ENCODE measurements around the gene ACIN1. TPM values are rescaled to one million over a fixed set of nuclear protein-coding genes. Genes with fewer than 3 reads are reported as not detected.

ACIN1 gene
- total and polyA plus RNA-seq, 2 of the 13 experiments (the other 11 are each of a cell fraction or from before 2014, with no cell fraction given) = 165 to 183 TPM

- TF ChIP-seq, protein P1, sequence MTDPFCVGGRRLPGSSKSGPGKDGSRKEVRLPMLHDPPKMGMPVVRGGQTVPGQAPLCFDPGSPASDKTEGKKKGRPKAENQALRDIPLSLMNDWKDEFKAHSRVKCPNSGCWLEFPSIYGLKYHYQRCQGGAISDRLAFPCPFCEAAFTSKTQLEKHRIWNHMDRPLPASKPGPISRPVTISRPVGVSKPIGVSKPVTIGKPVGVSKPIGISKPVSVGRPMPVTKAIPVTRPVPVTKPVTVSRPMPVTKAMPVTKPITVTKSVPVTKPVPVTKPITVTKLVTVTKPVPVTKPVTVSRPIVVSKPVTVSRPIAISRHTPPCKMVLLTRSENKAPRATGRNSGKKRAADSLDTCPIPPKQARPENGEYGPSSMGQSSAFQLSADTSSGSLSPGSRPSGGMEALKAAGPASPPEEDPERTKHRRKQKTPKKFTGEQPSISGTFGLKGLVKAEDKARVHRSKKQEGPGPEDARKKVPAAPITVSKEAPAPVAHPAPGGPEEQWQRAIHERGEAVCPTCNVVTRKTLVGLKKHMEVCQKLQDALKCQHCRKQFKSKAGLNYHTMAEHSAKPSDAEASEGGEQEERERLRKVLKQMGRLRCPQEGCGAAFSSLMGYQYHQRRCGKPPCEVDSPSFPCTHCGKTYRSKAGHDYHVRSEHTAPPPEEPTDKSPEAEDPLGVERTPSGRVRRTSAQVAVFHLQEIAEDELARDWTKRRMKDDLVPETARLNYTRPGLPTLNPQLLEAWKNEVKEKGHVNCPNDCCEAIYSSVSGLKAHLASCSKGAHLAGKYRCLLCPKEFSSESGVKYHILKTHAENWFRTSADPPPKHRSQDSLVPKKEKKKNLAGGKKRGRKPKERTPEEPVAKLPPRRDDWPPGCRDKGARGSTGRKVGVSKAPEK (CRISPR knock-in tag; IDR thresholded peaks at IDR 0.05; ENCODE audit: borderline replicate concordance) = peak; percentile 35; the same call in 1 of the 2 replicates
- peak; percentile 87 for TF ChIP-seq GATAD2A (CRISPR knock-in tag; IDR thresholded peaks at IDR 0.05)
- TF ChIP-seq RFXAP (CRISPR knock-in tag; IDR thresholded peaks at IDR 0.05; ENCODE audit: borderline replicate concordance) = peak; percentile 52; the same call in 1 of the 2 replicates
- TF ChIP-seq ZNF205 (CRISPR knock-in tag; IDR thresholded peaks at IDR 0.05) = peak; percentile 97
- TF ChIP-seq, protein P2, sequence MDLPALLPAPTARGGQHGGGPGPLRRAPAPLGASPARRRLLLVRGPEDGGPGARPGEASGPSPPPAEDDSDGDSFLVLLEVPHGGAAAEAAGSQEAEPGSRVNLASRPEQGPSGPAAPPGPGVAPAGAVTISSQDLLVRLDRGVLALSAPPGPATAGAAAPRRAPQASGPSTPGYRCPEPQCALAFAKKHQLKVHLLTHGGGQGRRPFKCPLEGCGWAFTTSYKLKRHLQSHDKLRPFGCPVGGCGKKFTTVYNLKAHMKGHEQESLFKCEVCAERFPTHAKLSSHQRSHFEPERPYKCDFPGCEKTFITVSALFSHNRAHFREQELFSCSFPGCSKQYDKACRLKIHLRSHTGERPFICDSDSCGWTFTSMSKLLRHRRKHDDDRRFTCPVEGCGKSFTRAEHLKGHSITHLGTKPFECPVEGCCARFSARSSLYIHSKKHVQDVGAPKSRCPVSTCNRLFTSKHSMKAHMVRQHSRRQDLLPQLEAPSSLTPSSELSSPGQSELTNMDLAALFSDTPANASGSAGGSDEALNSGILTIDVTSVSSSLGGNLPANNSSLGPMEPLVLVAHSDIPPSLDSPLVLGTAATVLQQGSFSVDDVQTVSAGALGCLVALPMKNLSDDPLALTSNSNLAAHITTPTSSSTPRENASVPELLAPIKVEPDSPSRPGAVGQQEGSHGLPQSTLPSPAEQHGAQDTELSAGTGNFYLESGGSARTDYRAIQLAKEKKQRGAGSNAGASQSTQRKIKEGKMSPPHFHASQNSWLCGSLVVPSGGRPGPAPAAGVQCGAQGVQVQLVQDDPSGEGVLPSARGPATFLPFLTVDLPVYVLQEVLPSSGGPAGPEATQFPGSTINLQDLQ (CRISPR knock-in tag; IDR thresholded peaks at IDR 0.05) = no peak
- TF ChIP-seq LCORL (IDR thresholded peaks at IDR 0.05) = no peak
- TF ChIP-seq LCORL (CRISPR knock-in tag; IDR thresholded peaks at IDR 0.05) = peak; percentile 93
- TF ChIP-seq TEAD3 (CRISPR knock-in tag; optimal IDR thresholded peaks at IDR 0.05; ENCODE audit: borderline replicate concordance) = peak; percentile 91
- TF ChIP-seq ZMYM4 (CRISPR knock-in tag; IDR thresholded peaks at IDR 0.05) = peak; percentile 82
- peak; percentile 46; the same call in 1 of the 2 replicates for TF ChIP-seq SAFB2 (CRISPR knock-in tag; IDR thresholded peaks at IDR 0.05; ENCODE audit: borderline replicate concordance, low read depth)
- peak; percentile 55 for TF ChIP-seq AGO1 (IDR thresholded peaks at IDR 0.05; ENCODE audit: low read depth, low read length, poor library complexity, severe bottlenecking)
- no peak for TF ChIP-seq ZNF318 (CRISPR knock-in tag; IDR thresholded peaks at IDR 0.05)
- TF ChIP-seq ERF (CRISPR knock-in tag; IDR thresholded peaks at IDR 0.05) = peak; percentile 98
- TF ChIP-seq ZNF580 (CRISPR knock-in tag; IDR thresholded peaks at IDR 0.05; ENCODE audit: borderline replicate concordance, low read depth) = peak; percentile 93; the same call in 1 of the 2 replicates
- peak; percentile 63 for TF ChIP-seq SAP130 (CRISPR knock-in tag; IDR thresholded peaks at IDR 0.05; ENCODE audit: low read depth)
- peak; percentile 91; the same call in 1 of the 2 replicates for TF ChIP-seq ZNF124 (CRISPR knock-in tag; IDR thresholded peaks at IDR 0.05)
These were observed 25.8 kb upstream of the ACIN1 start (continued) for GRCh38 chr14:23120541-23121251.

Data from HepG2 (cell line).